ENCODE data around the gene MAMDC4.

The MAMDC4 gene

GRCh38 chr9:136886610-136887597 is 34.8 kb downstream of the MAMDC4 start:
- peak; percentile 30 to 32 for DNase-seq (ENCODE audit: low read depth in 2 of 2)

- no peak for DNase-seq (ENCODE audit: low read depth in 2 of 2)
Observed at GRCh38 chr9:136888454-136888853, 36.3 kb downstream of the MAMDC4 start.

DNA sequence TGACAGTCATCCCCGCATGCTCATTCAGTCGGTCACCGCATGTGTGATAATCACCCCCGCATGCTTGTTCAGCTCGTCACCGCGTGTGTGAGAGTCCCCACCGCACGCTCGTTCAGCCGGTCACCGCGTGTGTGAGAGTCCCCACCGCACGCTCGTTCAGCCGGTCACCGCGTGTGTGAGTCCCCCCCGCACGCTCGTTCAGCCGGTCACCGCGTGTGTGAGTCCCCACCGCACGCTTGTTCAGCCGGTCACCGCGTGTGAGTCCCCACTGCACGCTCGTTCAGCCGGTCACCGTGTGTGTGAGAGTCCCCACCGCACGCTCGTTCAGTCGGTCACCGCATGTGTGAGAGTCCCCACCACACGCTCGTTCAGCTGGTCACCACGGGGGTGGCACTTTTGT is 37.7 kb downstream of the MAMDC4 start:
- no peak for DNase-seq (ENCODE audit: low read depth in 2 of 2)

GRCh38 chr9:136890661-136891060 is 38.5 kb downstream of the MAMDC4 start:
- no peak for DNase-seq (ENCODE audit: low read depth in 2 of 2)

- DNase-seq (ENCODE audit: low read depth in 2 of 2): no peak
Observed at GRCh38 chr9:136896027-136896426, 43.9 kb downstream of the MAMDC4 start.

- no peak for DNase-seq (ENCODE audit: low read depth in 2 of 2)
Observed at GRCh38 chr9:136898483-136899100, 46.4 kb downstream of the MAMDC4 start.

GRCh38 chr9:136899196-136899595 is 47.0 kb downstream of the MAMDC4 start:
- DNase-seq (ENCODE audit: low read depth in 2 of 2): no peak

- DNase-seq (ENCODE audit: low read depth in 2 of 2): no peak
Observed at GRCh38 chr9:136900556-136900955, 48.4 kb downstream of the MAMDC4 start.

DNA sequence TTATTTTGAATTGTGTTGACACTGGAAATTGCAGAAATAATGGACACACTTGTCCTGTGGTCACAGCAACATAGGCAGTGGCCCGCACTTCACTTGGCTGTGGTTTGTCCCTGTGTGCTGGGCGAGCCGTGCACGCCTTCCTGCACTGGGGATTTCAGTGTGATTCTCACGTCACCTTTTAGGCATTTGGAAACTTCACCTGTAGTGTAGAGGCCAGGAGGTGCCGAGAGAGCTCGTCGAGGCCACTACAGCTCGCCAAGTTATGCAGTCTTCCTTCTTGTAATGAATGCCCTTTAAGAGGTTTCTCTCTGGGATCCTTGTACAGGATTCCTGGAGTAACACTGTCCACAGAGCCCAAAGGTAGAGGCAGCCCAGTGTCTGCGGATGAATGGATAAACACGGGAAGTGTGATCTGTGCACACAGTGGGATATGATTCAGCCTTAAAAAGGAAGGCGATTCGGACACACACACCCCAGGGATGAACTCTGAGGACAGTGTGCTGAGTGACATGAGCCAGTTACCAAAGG is 48.9 kb downstream of the MAMDC4 start:
- DNase-seq (ENCODE audit: low read depth in 2 of 2): no peak

DNA sequence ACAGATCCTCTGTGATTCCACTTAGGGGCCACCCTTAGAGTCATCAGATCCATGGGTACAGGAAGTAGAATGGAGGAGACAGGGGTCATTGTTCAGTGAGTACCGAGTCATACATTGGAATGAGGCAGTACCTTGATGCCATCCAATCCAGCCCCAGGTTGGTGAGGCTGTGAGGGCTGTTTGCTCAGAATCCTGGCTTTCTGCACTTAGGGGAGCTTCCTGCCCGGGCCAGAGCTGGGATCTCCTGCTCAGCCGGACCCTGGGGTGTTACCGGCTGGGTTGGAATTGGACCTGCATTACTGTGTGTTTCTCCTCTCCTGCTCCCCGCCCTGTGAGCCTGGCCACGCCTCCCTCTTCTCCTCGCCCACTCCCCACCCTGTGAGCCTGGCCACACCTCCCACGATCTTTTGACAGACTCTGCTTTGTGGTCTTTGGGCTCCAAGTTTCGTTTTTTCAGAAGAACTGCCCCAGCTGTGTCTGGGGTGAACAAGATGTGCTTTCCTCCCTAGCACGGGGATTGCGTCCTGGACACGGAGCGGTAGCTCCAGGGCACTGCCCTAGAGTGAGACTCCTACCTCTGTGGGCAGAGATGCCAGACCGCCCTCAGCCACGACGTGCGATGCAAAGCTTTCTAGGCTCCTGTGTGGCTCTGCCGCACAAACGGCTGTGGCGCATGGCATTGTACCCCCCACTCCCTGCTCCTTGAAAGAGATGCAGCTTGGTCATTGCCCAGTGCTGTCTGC is 49.5 kb downstream of the MAMDC4 start:
- peak; percentile 61 to 82 for DNase-seq (ENCODE audit: low read depth in 2 of 2)

GRCh38 chr9:136902259-136902821 is 50.2 kb downstream of the MAMDC4 start:
- DNase-seq (ENCODE audit: low read depth in 2 of 2): peak; percentile 76 to 87

- no peak for DNase-seq (ENCODE audit: low read depth in 2 of 2)
Observed at GRCh38 chr9:136903041-136903554, 51.0 kb downstream of the MAMDC4 start.

GRCh38 chr9:136906266-136906665 is 54.1 kb downstream of the MAMDC4 start:
- no peak for DNase-seq (ENCODE audit: low read depth in 2 of 2)

- no peak for DNase-seq (ENCODE audit: low read depth in 2 of 2)
Observed at GRCh38 chr9:136907011-136907914, 55.1 kb downstream of the MAMDC4 start.

Data from stimulated activated CD4-positive, alpha-beta T cell treated with anti-CD3 and anti-CD28 coated beads, Interleukin-4, amount 100 ng/mL, for 48 hours (primary cell).